Aorta (tissue), 5 donors: Measurements from ENCODE around the gene E2F4. TPM values are rescaled to one million over a fixed set of nuclear protein-coding genes. Genes with fewer than 3 reads are reported as not detected.

Experiments used
- ATAC-seq: fragments of 200-7000 bp; cut with Tn5 transposase; one replicate; pipeline ENCODE4 v1.9.1; 2022; ENCODE audit warnings: moderate library complexity; ENCODE audit not compliant: low FRiP score
- DNase-seq, 2 donors: peaks; one replicate each; pipeline ENCODE4 v3.0.0-alpha.2; 2020
- H3K27ac ChIP-seq, 2 donors: one replicate each; pipeline ENCODE4 v1.5.1; 2013; ENCODE audit warnings: low read length in 2 of 2, mild to moderate bottlenecking in 2 of 2, moderate library complexity in 2 of 2, control low read depth in 1 of 2, inconsistent platforms in 1 of 2, low read depth in 1 of 2
- H3K27me3 ChIP-seq, 2 donors: one replicate each; pipeline ENCODE4 v1.6.1; 2013; ENCODE audit warnings: control low read depth in 1 of 2, low read length in 1 of 2, mild to moderate bottlenecking in 1 of 2, moderate library complexity in 1 of 2; ENCODE audit not compliant: insufficient read depth in 2 of 2, control insufficient read depth in 1 of 2
- H3K36me3 ChIP-seq, 2 donors: one replicate each; pipeline ENCODE4 v1.6.1; 2013; ENCODE audit warnings: control low read depth in 1 of 2, low read length in 1 of 2, mild to moderate bottlenecking in 1 of 2; ENCODE audit not compliant: insufficient read depth in 2 of 2, control insufficient read depth in 1 of 2
- H3K4me1 ChIP-seq, 2 donors: one replicate each; pipeline ENCODE4 v1.6.1; 2013; ENCODE audit warnings: low read length in 2 of 2, control low read depth in 1 of 2, mild to moderate bottlenecking in 1 of 2, moderate library complexity in 1 of 2; ENCODE audit not compliant: insufficient read depth in 2 of 2, control insufficient read depth in 1 of 2
- H3K4me3 ChIP-seq, 2 donors: one replicate each; pipeline ENCODE4 v1.5.1; 2013; ENCODE audit warnings: low read length in 2 of 2, control low read depth in 1 of 2, mild to moderate bottlenecking in 1 of 2
- H3K9me3 ChIP-seq: one replicate; pipeline ENCODE4 v1.6.1; 2013; ENCODE audit warnings: mild to moderate bottlenecking, low read length; ENCODE audit not compliant: control insufficient read depth
- WGBS, 2 donors: extraction: QIAGEN DNeasy Blood & Tissue Kit; methylation state at CpG; one replicate each; pipeline ENCODE4 v1.1.7; 2013; 5-methylcytosine and 5-hydroxymethylcytosine counted together
- intact Hi-C, 2 donors: fragments of 100-400 bp; cut with DNase I; formaldehyde crosslinking; loops; one replicate each; pipeline versions ENCODE4 v1.14.2 to v1.15.0; 2022
- polyA plus RNA-seq, 2 donors: library from polyadenylated mRNA; stranded (reverse); fragments of 200-250 nt; gene quantifications; one replicate each; pipeline ENCODE4 v1.2.3, GENCODE V29; 2013
- total RNA-seq, 2 donors: library from RNA; stranded (reverse); fragmentation: NEBNext Ultra II Directional; extraction: Animal tissue kit (Norgen Biotek cat#: 25700); gene quantifications; one replicate each; pipeline ENCODE4 v1.2.1, GENCODE V29; 2021
- donor health status: healthy with polysubstance abuse.
- donor health status: Bipolar disorder and iron deficiency.
- donor health status: DM: no; HTN: no; CAD: no.
- donor health status: DM: no; HTN: no; CAD: no.
- donor health status: DM: yes; HTN: yes; CAD: no.

The E2F4 gene
- total and polyA plus RNA-seq, 4 donors, result 27.9 to 58.1 (median 52.2) TPM

- Histone ChIP-seq H3K4me1 (no peaks in the 10 kb centered on the region), H3K4me3 (no peak overlapping the region), H3K27me3 (no peaks in the 10 kb centered on the region), H3K9me3 (no peaks in the 10 kb centered on the region), H3K27ac (no peak overlapping the region), H3K36me3 (no peaks in the 10 kb centered on the region)
- DNase-seq (no peak), ATAC-seq (no peak)
- intact Hi-C loops, result loop anchor here (1.0 to 10.0 kb wide), 4 partner anchors 27 to 291 kb away; partner anchors contain the start of genes FBXL8 (in 1 of the 2) and TRADD (in 1 of the 2)
- 8 to 11% methylated on average over 12 of the region's 12 CpGs for WGBS, 2 donors
Observed at GRCh38 chr16:67185651-67186134, 6.3 kb upstream of the E2F4 start.

GRCh38 chr16:67186550-67186950 is 5.4 kb upstream of the E2F4 start:
- H3K27me3 ChIP-seq, result no peaks in the 10 kb centered on the region
- H3K4me1 ChIP-seq, result no peaks in the 10 kb centered on the region
- H3K27ac ChIP-seq, result no peak overlapping the region
- H3K4me3 ChIP-seq, result no peak overlapping the region
- ATAC-seq, result no peak
- DNase-seq, result no peak
- no peaks in the 10 kb centered on the region for H3K36me3 ChIP-seq
- no peaks in the 10 kb centered on the region for H3K9me3 ChIP-seq
- intact Hi-C loops, result loop anchor here (10.0 kb wide), 2 partner anchors 212 to 292 kb away; no protein-coding TSS in a partner anchor
- 44 to 48% methylated on average over 5 of the region's 5 CpGs for WGBS, 2 donors

GRCh38 chr16:67187175-67187890 is 4.6 kb upstream of the E2F4 start:
- H3K27ac ChIP-seq, result no peak overlapping the region
- H3K27me3 ChIP-seq, result no peaks in the 10 kb centered on the region
- 84 to 86% methylated on average over 26 of the region's 26 CpGs for WGBS, 2 donors
- no peaks in the 10 kb centered on the region for H3K9me3 ChIP-seq
- ATAC-seq (no peak), DNase-seq (no peak)
- H3K4me3 ChIP-seq, result no peak overlapping the region
- intact Hi-C loops, result loop anchor here (10.0 kb wide), 2 partner anchors 213 to 293 kb away; no protein-coding TSS in a partner anchor
- no peaks in the 10 kb centered on the region for H3K4me1 ChIP-seq
- H3K36me3 ChIP-seq, result no peaks in the 10 kb centered on the region

- Histone ChIP-seq H3K4me3 (no peak overlapping the region), H3K9me3 (no peaks in the 10 kb centered on the region), H3K27ac (no peak overlapping the region), H3K4me1 (no peaks in the 10 kb centered on the region), H3K27me3 (no peaks in the 10 kb centered on the region), H3K36me3 (no peaks in the 10 kb centered on the region)
- 89 to 91% methylated on average over 4 of the region's 4 CpGs for WGBS, 2 donors
- no peak for ATAC-seq
- no peak for DNase-seq
- intact Hi-C loops, result loop anchor here (10.0 kb wide), 2 partner anchors 214 to 294 kb away; no protein-coding TSS in a partner anchor
Observed at GRCh38 chr16:67188323-67188722, 3.6 kb upstream of the E2F4 start.

GRCh38 chr16:67188798-67189197 is 3.2 kb upstream of the E2F4 start:
- WGBS, 2 donors, result 90% methylated on average over 15 of the region's 15 CpGs
- Histone ChIP-seq H3K4me3 (no peak overlapping the region), H3K27me3 (no peaks in the 10 kb centered on the region), H3K4me1 (no peaks in the 10 kb centered on the region), H3K27ac (no peak overlapping the region), H3K36me3 (no peaks in the 10 kb centered on the region), H3K9me3 (no peaks in the 10 kb centered on the region)
- no peak for DNase-seq
- intact Hi-C loops, result loop anchor here (10.0 kb wide), 2 partner anchors 214 to 294 kb away; no protein-coding TSS in a partner anchor
- no peak for ATAC-seq

- intact Hi-C loops, result loop anchor here in 1 of 2 donors (5.0 kb wide), 1 partner anchor 37 kb away; the partner anchor contains the start of gene TMEM208
- Histone ChIP-seq H3K27me3 (no peaks in the 10 kb centered on the region), H3K4me3 (no peak within 1 kb of the TSS), H3K27ac (no peak within 1 kb of the TSS), H3K36me3 (peaks cover 0 to 3% of the 10 kb centered on the region in 2 donors), H3K9me3 (no peaks in the 10 kb centered on the region), H3K4me1 (no peaks in the 10 kb centered on the region)
- WGBS, 2 donors, result 44 to 45% methylated on average over 6 of the region's 6 CpGs
- DNase-seq (no peak), ATAC-seq (no peak)
Observed at GRCh38 chr16:67190041-67190440, 1.9 kb upstream of the E2F4 start, which contains the start of gene EXOC3L1. TSS of gene EXOC3L1 (minus strand) at chr16:67190136. CDS start at chr16:67189676, 460 bp downstream.

GRCh38 chr16:67190448-67191399 is 1.2 kb upstream of the E2F4 start:
- Histone ChIP-seq H3K27ac (no peak overlapping the region), H3K27me3 (no peaks in the 10 kb centered on the region), H3K4me1 (no peaks in the 10 kb centered on the region), H3K4me3 (no peak overlapping the region), H3K9me3 (no peaks in the 10 kb centered on the region), H3K36me3 (peaks cover 0 to 3% of the 10 kb centered on the region in 2 donors)
- no peak for ATAC-seq
- no peak for DNase-seq
- intact Hi-C loops, result loop anchor here in 1 of 2 donors (5.0 kb wide), 1 partner anchor 37 kb away; the partner anchor contains the start of gene TMEM208
- 67 to 71% methylated on average over 13 of the region's 13 CpGs for WGBS, 2 donors

- Histone ChIP-seq H3K27ac (no peak overlapping the region), H3K27me3 (no peaks in the 10 kb centered on the region), H3K36me3 (peaks cover 0 to 11% of the 10 kb centered on the region in 2 donors), H3K4me3 (no peak overlapping the region), H3K9me3 (no peaks in the 10 kb centered on the region), H3K4me1 (no peaks in the 10 kb centered on the region)
- ATAC-seq, result no peak
- intact Hi-C loops, result loop anchor here in 1 of 2 donors (5.0 kb wide), 1 partner anchor 36 kb away; the partner anchor contains the start of gene TMEM208
- 10 to 12% methylated on average over 9 of the region's 9 CpGs for WGBS, 2 donors
- no peak for DNase-seq
Observed at GRCh38 chr16:67191411-67191994, 452 bp upstream of the E2F4 start.
